Body of pancreas (tissue), 4 donors: ENCODE results near the gene LY6G5C. TPM values are rescaled to one million over a fixed set of nuclear protein-coding genes. Genes with fewer than 3 reads are reported as not detected.

ENCODE experiments used
- ATAC-seq: fragments of 150-250 bp; one replicate; pipeline ENCODE4 v1.9.1; 2016
- DNase-seq, 4 donors: peaks; one replicate each; pipeline ENCODE4 v3.0.0-alpha.2; 2019
- H3K27ac ChIP-seq, 4 donors: fragments of 200-600 bp; sonication (generic); 1 replicate in 3 of 4; 2 replicates in 1 of 4; pipeline versions ENCODE4 v1.5.1 to v1.6.1; 2016 to 2019; ENCODE audit warnings: mild to moderate bottlenecking in 1 of 4, mixed read lengths in 1 of 4, moderate library complexity in 1 of 4
- H3K27me3 ChIP-seq, 2 donors: fragments of 200-600 bp; sonication (generic); one replicate each; pipeline ENCODE4 v1.6.0; 2016; ENCODE audit warnings: mild to moderate bottlenecking in 1 of 2
- H3K36me3 ChIP-seq, 2 donors: fragments of 200-600 bp; sonication (generic); replicated peaks in 1 of 2; 2 replicates each; pipeline ENCODE4 v1.5.1; 2016; ENCODE audit warnings: low read depth in 2 of 2; ENCODE audit not compliant: insufficient read depth in 1 of 2
- H3K4me1 ChIP-seq: fragments of 200-600 bp; sonication (generic); one replicate; pipeline ENCODE4 v1.6.0; 2016
- H3K4me3 ChIP-seq, 2 donors: fragments of 200-600 bp; sonication (generic); 1 replicate in 1 of 2; 2 replicates in 1 of 2; pipeline ENCODE4 v1.5.1; 2016 to 2019
- H3K9me3 ChIP-seq, 3 donors: fragments of 200-600 bp; sonication (generic); 1 replicate in 2 of 3; 2 replicates in 1 of 3; pipeline ENCODE4 v1.5.1; 2016
- POLR2A ChIP-seq, 3 donors: fragments of 450-650 bp; IDR thresholded peaks; one replicate each; pipeline ENCODE4 v1.6.1; 2016; ENCODE audit warnings: antibody characterized with exemption in 3 of 3, mild to moderate bottlenecking in 2 of 3
- WGBS, 2 donors: methylation state at CpG; one replicate each; pipeline ENCODE4 v1.1.5; 2017; 5-methylcytosine and 5-hydroxymethylcytosine counted together
- intact Hi-C: fragments of 100-400 bp; cut with DNase I; formaldehyde crosslinking; loops from one replicate; pipeline ENCODE4 v1.15.1; 2023
- total RNA-seq, 2 donors: library from RNA; depleted of rRNA; stranded (reverse); fragments of >200 nt; gene quantifications; one replicate each; pipeline ENCODE4 v1.1.0, GENCODE V29; 2016
- TF ChIP-seq, protein P1 (sequence below), 7 experiments: fragments of 450-650 bp in 4 of 7; fragments of 200-600 bp in 3 of 7; sonication (generic) in 3 of 7; IDR thresholded peaks; one replicate each; pipeline ENCODE4 v1.5.1; 2016 to 2019; ENCODE audit warnings: antibody characterized with exemption in 7 of 7

The LY6G5C gene
- total RNA-seq, 2 donors from 2014 or later: 4.4 TPM; not detected in 1

GRCh38 chr6:31643818-31644454 is 36.9 kb downstream of the LY6G5C start:
- DNase-seq (no peak), ATAC-seq (peak; percentile 40)
- no peak overlapping the region for H3K4me3 ChIP-seq
- WGBS, 2 donors: 80 to 89% methylated on average over 12 to 17 of the region's 17 CpGs
- no peak overlapping the region for H3K27ac ChIP-seq
- TF ChIP-seq, protein P1, sequence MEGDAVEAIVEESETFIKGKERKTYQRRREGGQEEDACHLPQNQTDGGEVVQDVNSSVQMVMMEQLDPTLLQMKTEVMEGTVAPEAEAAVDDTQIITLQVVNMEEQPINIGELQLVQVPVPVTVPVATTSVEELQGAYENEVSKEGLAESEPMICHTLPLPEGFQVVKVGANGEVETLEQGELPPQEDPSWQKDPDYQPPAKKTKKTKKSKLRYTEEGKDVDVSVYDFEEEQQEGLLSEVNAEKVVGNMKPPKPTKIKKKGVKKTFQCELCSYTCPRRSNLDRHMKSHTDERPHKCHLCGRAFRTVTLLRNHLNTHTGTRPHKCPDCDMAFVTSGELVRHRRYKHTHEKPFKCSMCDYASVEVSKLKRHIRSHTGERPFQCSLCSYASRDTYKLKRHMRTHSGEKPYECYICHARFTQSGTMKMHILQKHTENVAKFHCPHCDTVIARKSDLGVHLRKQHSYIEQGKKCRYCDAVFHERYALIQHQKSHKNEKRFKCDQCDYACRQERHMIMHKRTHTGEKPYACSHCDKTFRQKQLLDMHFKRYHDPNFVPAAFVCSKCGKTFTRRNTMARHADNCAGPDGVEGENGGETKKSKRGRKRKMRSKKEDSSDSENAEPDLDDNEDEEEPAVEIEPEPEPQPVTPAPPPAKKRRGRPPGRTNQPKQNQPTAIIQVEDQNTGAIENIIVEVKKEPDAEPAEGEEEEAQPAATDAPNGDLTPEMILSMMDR (IDR thresholded peaks at IDR 0.05): no peak
- TF ChIP-seq POLR2A (IDR thresholded peaks at IDR 0.05): no peak
- H3K27me3 ChIP-seq: no peaks in the 10 kb centered on the region
- intact Hi-C loops: no loop called here
- H3K4me1 ChIP-seq: no peaks in the 10 kb centered on the region
- H3K9me3 ChIP-seq: no peaks in the 10 kb centered on the region
- peaks cover 31 to 66% of the 10 kb centered on the region in 2 donors for H3K36me3 ChIP-seq

DNA sequence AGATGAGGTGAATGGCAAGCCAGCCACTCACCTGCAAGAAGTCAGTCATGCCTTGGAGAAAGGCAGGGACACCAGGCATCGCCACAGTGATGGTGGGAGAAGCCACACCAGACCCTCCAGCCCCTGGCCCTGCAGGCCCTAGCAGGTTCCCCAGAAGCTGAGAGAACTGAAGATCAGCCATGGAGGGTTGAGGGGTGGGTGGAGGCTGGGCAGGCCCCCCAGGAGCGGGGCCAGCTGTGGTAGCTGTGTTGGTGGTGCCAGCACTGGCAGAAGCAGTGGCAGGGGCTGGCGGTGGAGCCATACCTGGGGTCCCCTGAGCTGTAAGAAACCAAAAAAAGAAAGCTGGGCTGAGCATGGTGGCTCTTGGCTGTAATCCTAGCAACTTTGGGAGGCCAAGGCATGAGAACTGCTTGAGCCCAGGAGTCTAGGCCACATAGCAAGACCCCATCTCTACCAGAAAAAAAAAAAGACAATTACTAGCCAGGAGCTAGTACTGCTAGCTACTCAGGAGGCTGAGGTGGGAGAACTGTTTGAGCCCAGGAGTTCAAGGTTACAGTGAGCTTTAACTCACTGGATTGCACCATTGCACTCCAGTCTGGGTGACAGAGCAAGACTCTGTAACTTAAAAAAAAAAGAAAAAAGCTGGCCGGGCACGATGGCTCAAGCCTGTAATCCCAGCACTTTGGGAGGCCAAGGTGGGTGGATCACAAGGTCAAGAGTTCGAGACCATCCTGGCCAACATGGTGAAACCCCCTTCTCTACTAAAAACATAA is 37.9 kb downstream of the LY6G5C start:
- ATAC-seq: no peak
- TF ChIP-seq, protein P1 (IDR thresholded peaks at IDR 0.05): no peak
- no peak for TF ChIP-seq POLR2A (IDR thresholded peaks at IDR 0.05)
- intact Hi-C loops: no loop called here
- DNase-seq: no peak
- Histone ChIP-seq H3K9me3 (no peaks in the 10 kb centered on the region), H3K4me1 (no peaks in the 10 kb centered on the region), H3K27ac (no peak overlapping the region), H3K36me3 (peaks cover 31 to 61% of the 10 kb centered on the region in 2 donors), H3K27me3 (no peaks in the 10 kb centered on the region), H3K4me3 (no peak overlapping the region)
- WGBS, 2 donors: 82 to 85% methylated on average over 4 of the region's 6 CpGs

DNA sequence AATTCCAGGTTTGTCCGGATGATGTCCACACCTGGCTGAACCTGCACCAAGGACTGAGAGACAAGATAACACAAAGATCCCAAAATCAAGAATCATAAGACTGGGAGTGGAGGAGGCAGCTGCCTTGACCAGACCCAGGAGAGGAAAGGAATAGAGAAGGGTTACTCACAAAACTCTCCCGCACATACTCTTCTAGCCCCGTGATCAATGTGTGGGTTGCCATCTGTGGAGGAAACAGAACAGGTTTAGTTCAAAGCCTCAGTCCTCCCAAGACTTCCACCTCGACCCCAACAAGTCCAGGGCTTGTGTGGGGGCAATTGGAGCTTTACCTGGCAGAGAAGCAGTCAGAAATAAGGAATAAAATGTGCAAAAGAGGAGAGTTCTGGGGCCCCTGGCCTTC is 39.5 kb downstream of the LY6G5C start:
- no peaks in the 10 kb centered on the region for H3K27me3 ChIP-seq
- peaks cover 31 to 61% of the 10 kb centered on the region in 2 donors for H3K36me3 ChIP-seq
- 79 to 93% methylated on average over 4 of the region's 4 CpGs for WGBS, 2 donors
- intact Hi-C loops: no loop called here
- H3K4me3 ChIP-seq: no peak overlapping the region
- TF ChIP-seq, protein P1 (IDR thresholded peaks at IDR 0.05): no peak
- TF ChIP-seq POLR2A (IDR thresholded peaks at IDR 0.05): no peak
- DNase-seq: no peak
- no peaks in the 10 kb centered on the region for H3K4me1 ChIP-seq
- no peak overlapping the region for H3K27ac ChIP-seq
- H3K9me3 ChIP-seq: no peaks in the 10 kb centered on the region
- ATAC-seq: no peak

DNA sequence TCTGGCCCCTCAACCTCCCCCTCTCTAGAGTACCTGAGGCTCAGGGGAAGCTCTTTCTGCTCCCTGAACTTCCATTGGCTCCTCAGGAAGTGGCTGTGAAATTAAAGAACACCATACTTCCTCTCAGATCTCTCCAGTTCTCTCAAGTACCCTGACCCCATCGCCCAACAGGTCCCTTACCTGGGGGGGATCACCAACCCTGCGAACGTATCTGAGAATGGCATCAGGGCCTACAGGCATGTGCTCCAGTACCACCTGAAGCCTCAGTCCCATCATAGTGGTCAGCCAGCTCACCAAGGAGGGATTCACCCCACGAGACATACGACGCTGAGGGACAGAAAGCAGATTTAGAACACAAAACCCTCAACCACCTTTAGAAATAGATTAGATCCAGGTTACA is 40.3 kb downstream of the LY6G5C start:
- 91 to 99% methylated on average over 6 of the region's 6 CpGs for WGBS, 2 donors
- no peak overlapping the region for H3K4me3 ChIP-seq
- intact Hi-C loops: no loop called here
- TF ChIP-seq POLR2A (IDR thresholded peaks at IDR 0.05): no peak
- TF ChIP-seq, protein P1 (IDR thresholded peaks at IDR 0.05): no peak
- H3K4me1 ChIP-seq: no peaks in the 10 kb centered on the region
- peaks cover 35 to 65% of the 10 kb centered on the region in 2 donors for H3K36me3 ChIP-seq
- DNase-seq (no peak), ATAC-seq (no peak)
- H3K27ac ChIP-seq: no peak overlapping the region
- no peaks in the 10 kb centered on the region for H3K9me3 ChIP-seq
- H3K27me3 ChIP-seq: no peaks in the 10 kb centered on the region
